ENCODE data around the gene TBRG1. TPM values are rescaled to one million over a fixed set of nuclear protein-coding genes. Genes with fewer than 3 reads are reported as not detected.

Gene TBRG1
- total RNA-seq, 1 experiment from 2014 or later = 20.6 TPM

DNA sequence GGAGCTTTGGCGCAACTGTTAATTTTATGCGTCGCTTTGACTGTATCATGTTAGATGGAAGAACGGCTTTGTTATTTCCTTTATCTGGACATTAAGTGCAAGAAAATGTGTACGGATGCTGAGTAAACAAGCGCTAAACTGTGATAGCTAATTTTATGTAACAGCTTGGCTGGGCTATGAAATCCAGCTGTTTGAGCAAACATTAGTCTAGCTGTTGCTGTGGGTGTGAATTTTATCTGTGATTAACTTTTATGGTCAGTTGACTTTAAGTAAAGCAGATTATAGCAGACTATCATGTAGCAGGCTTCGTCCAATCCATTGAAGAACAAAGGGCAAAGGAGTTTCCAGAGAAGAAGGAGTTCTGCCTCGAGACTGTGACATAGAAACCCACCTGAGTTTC, 38.9 kb upstream of the TBRG1 start:
- Histone ChIP-seq H3K9me3 (ENCODE audit: low read length) (no peaks in the 10 kb centered on the region), H3K27ac (ENCODE audit: low read length) (no peak overlapping the region), H3K4me3 (ENCODE audit: low read length) (no peak overlapping the region), H3K4me1 (ENCODE audit: insufficient read depth, low read length) (no peaks in the 10 kb centered on the region), H3F3A (ENCODE audit: low read length, unreplicated experiment) (no peaks in the 10 kb centered on the region), H2AFZ (ENCODE audit: low read length) (no peak overlapping the region), H3K9ac (ENCODE audit: low read length) (no peak overlapping the region), H3K4me2 (ENCODE audit: low read length) (no peak overlapping the region), H3K36me3 (ENCODE audit: low read depth, low read length) (no peaks in the 10 kb centered on the region), H3K27me3 (ENCODE audit: low read length) (peaks cover 78% of the 10 kb centered on the region), H4K20me1 (ENCODE audit: low read length) (no peaks in the 10 kb centered on the region), H3K79me2 (ENCODE audit: low read length) (no peaks in the 10 kb centered on the region), H3K9me2 (replicated peaks; ENCODE audit: low read length) (no peaks in the 10 kb centered on the region)
- ATAC-seq (no peak), DNase-seq (no peak)
- intact Hi-C loops (cut with micrococcal nuclease) = no loop called here
- no TSS peak for BruUV-seq (replicated peaks)
- TF ChIP-seq EZH2phosphoT487 (IDR thresholded peaks at IDR 0.05; ENCODE audit: borderline replicate concordance, low read length) (no peak), EZH2 (IDR thresholded peaks at IDR 0.05; ENCODE audit: low read length, unreplicated experiment) (no peak)
- TF ChIP-seq, protein P1, sequence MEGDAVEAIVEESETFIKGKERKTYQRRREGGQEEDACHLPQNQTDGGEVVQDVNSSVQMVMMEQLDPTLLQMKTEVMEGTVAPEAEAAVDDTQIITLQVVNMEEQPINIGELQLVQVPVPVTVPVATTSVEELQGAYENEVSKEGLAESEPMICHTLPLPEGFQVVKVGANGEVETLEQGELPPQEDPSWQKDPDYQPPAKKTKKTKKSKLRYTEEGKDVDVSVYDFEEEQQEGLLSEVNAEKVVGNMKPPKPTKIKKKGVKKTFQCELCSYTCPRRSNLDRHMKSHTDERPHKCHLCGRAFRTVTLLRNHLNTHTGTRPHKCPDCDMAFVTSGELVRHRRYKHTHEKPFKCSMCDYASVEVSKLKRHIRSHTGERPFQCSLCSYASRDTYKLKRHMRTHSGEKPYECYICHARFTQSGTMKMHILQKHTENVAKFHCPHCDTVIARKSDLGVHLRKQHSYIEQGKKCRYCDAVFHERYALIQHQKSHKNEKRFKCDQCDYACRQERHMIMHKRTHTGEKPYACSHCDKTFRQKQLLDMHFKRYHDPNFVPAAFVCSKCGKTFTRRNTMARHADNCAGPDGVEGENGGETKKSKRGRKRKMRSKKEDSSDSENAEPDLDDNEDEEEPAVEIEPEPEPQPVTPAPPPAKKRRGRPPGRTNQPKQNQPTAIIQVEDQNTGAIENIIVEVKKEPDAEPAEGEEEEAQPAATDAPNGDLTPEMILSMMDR (conservative IDR thresholded peaks at IDR 0.05; ENCODE audit: low read depth, low read length) = no peak
- ChIA-PET POLR2A (ENCODE audit: unreplicated experiment) (no interaction called here), CTCF (interaction anchor here (1.0 kb wide), 1 partner anchor 181 kb away, joined by 4 read pairs; no protein-coding TSS in a partner anchor)

DNA sequence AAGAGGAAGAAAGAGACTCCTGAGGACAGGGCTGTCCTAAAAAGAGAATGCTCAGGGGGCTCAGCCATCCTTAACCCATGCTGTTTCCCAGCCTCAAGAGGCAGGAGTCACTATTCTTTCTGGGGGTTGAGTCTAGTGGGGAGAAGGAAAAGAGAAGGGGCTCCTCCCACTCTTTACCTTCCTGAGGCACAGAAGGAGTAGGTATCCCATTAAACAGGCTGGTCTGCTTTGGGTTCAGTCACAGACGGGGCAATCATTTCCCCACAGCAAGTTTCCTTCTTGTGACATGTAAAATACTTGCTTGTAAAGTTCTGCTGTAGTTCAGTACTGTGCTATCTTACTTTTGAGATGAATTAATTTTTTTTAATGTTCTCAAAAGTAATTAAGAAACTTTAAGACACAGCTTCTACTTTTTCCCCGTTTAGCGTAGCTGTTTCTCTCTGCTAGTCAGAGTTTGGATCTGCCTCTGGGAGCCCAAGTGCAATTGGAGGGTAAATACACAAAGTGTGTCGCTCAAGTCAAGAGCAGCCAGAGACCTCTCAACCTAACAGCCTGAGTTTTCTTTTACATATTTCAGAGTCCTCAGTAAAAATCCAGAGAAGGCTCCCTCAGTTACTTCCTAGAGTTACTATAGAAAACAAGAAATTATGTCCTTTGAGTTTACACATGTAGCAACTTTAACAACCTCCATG, 37.8 kb upstream of the TBRG1 start:
- Histone ChIP-seq H3K4me2 (ENCODE audit: low read length) (no peak overlapping the region), H3K9me2 (replicated peaks; ENCODE audit: low read length) (no peaks in the 10 kb centered on the region), H4K20me1 (ENCODE audit: low read length) (no peaks in the 10 kb centered on the region), H3K27me3 (ENCODE audit: low read length) (peaks cover 79% of the 10 kb centered on the region), H3F3A (ENCODE audit: low read length, unreplicated experiment) (no peaks in the 10 kb centered on the region), H3K36me3 (ENCODE audit: low read depth, low read length) (no peaks in the 10 kb centered on the region), H3K27ac (ENCODE audit: low read length) (no peak overlapping the region), H3K4me1 (ENCODE audit: insufficient read depth, low read length) (no peaks in the 10 kb centered on the region), H2AFZ (ENCODE audit: low read length) (no peak overlapping the region), H3K79me2 (ENCODE audit: low read length) (no peaks in the 10 kb centered on the region), H3K9me3 (ENCODE audit: low read length) (no peaks in the 10 kb centered on the region), H3K9ac (ENCODE audit: low read length) (no peak overlapping the region), H3K4me3 (ENCODE audit: low read length) (no peak overlapping the region)
- DNase-seq (no peak), ATAC-seq (no peak)
- intact Hi-C loops (cut with micrococcal nuclease) = no loop called here
- CTCF ChIA-PET = no interaction called here
- no TSS peak for BruUV-seq (replicated peaks)
- POLR2A ChIA-PET (ENCODE audit: unreplicated experiment) = no interaction called here
- TF ChIP-seq, protein P1 (conservative IDR thresholded peaks at IDR 0.05; ENCODE audit: low read depth, low read length) = no peak
- TF ChIP-seq EZH2phosphoT487 (IDR thresholded peaks at IDR 0.05; ENCODE audit: borderline replicate concordance, low read length) (no peak), EZH2 (IDR thresholded peaks at IDR 0.05; ENCODE audit: low read length, unreplicated experiment) (no peak)

DNA sequence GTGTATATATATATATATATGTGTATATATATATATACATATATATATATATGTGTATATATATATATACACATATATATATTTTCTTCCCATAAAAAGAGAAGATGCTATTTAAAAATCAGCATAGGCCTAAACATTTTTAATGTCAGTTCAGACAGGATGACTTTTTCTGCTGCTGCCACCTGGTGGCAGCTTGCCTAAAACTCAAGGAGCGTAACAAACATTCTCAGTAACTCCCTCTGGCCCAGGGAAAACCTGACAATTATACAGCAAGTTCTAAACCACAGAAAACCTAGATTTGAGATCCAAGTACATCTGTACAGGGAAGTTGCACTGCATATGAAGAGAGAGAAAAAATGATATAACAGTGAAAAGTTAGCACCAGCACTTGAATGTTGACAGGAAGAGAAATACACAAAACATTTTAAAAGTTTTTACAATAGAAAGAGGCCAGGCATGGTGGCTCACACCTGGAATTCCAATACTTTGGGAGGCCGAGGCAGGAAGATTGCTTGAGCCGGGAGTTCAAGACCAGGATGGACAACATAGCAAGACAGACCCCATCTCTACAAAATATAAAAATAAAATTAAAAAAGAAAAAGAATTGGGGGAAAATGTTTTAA, 36.3 kb upstream of the TBRG1 start:
- intact Hi-C loops (cut with micrococcal nuclease) = loop anchor here (1.0 kb wide), 2 partner anchors 171 to 184 kb away; no protein-coding TSS in a partner anchor
- H3K4me1 ChIP-seq (ENCODE audit: insufficient read depth, low read length) = no peaks in the 10 kb centered on the region
- no peak overlapping the region for H3K4me3 ChIP-seq (ENCODE audit: low read length)
- H3K79me2 ChIP-seq (ENCODE audit: low read length) = no peaks in the 10 kb centered on the region
- ATAC-seq (peak; percentile 70), DNase-seq (peak; percentile 84)
- no peak overlapping the region for H3K9ac ChIP-seq (ENCODE audit: low read length)
- H2AFZ ChIP-seq (ENCODE audit: low read length) = no peak overlapping the region
- BruUV-seq (replicated peaks) = no TSS peak
- peaks cover 81% of the 10 kb centered on the region for H3K27me3 ChIP-seq (ENCODE audit: low read length)
- H3K36me3 ChIP-seq (ENCODE audit: low read depth, low read length) = no peaks in the 10 kb centered on the region
- ChIA-PET CTCF (no interaction called here), POLR2A (ENCODE audit: unreplicated experiment) (no interaction called here)
- H3K9me2 ChIP-seq (replicated peaks; ENCODE audit: low read length) = no peaks in the 10 kb centered on the region
- no peaks in the 10 kb centered on the region for H3K9me3 ChIP-seq (ENCODE audit: low read length)
- no peak overlapping the region for H3K4me2 ChIP-seq (ENCODE audit: low read length)
- H4K20me1 ChIP-seq (ENCODE audit: low read length) = no peaks in the 10 kb centered on the region
- TF ChIP-seq, protein P1 (conservative IDR thresholded peaks at IDR 0.05; ENCODE audit: low read depth, low read length) = peak; percentile 80
- no peak for TF ChIP-seq EZH2 (IDR thresholded peaks at IDR 0.05; ENCODE audit: low read length, unreplicated experiment)
- no peak overlapping the region for H3K27ac ChIP-seq (ENCODE audit: low read length)
- H3F3A ChIP-seq (ENCODE audit: low read length, unreplicated experiment) = no peaks in the 10 kb centered on the region
